ACC112 (cell line): ENCODE data around the gene S100PBP.
A peak's percentile ranks its signal among the peaks of the same experiment; 100 is the strongest.

ENCODE experiments used
- H2AFZ ChIP-seq: fragments of 200-600 bp; sonication (generic); one replicate; pipeline ENCODE4 v1.6.0; 2017; ENCODE audit warnings: antibody characterized with exemption, low read length; ENCODE audit not compliant: unreplicated experiment
- H3K27ac ChIP-seq: fragments of 200-600 bp; sonication (generic); 2 replicates; pipeline ENCODE4 v1.5.1; 2014; ENCODE audit warnings: low read depth, mild to moderate bottlenecking, antibody characterized with exemption, low read length, moderate library complexity
- H3K27me3 ChIP-seq: fragments of 200-600 bp; sonication (generic); 2 replicates; pipeline ENCODE4 v1.6.1; 2014; ENCODE audit warnings: mild to moderate bottlenecking, antibody characterized with exemption, low read length, moderate library complexity, mixed read lengths; ENCODE audit not compliant: insufficient read depth
- H3K36me3 ChIP-seq: fragments of 200-600 bp; sonication (generic); 2 replicates; pipeline ENCODE4 v1.6.1; 2016; ENCODE audit warnings: mild to moderate bottlenecking, antibody characterized with exemption, low read length, moderate library complexity, mixed read lengths; ENCODE audit not compliant: insufficient read depth
- H3K4me1 ChIP-seq: fragments of 200-600 bp; sonication (generic); one replicate; pipeline ENCODE4 v1.6.1; 2016; ENCODE audit warnings: low read length, mixed read lengths; ENCODE audit not compliant: insufficient read depth, unreplicated experiment, control insufficient read depth
- H3K4me3 ChIP-seq: fragments of 200-600 bp; sonication (generic); 2 replicates; pipeline ENCODE4 v1.5.1; 2014; ENCODE audit warnings: mild to moderate bottlenecking, low read depth, low read length
- H3K79me2 ChIP-seq: fragments of 200-600 bp; sonication (generic); one replicate; pipeline ENCODE4 v1.6.0; 2016; ENCODE audit warnings: low read length; ENCODE audit not compliant: control insufficient read depth, unreplicated experiment, insufficient read depth

Gene S100PBP

GRCh38 chr1:32870615-32871363, 53.3 kb downstream of the S100PBP start, which contains the start of gene FNDC5:
TSS of gene FNDC5 (minus strand) at chr1:32870912.
- peaks cover 22% of the 10 kb centered on the region for H3K27me3 ChIP-seq
- H3K4me1 ChIP-seq: no peaks in the 10 kb centered on the region
- H3K79me2 ChIP-seq: no peaks in the 10 kb centered on the region
- no peaks in the 10 kb centered on the region for H3K36me3 ChIP-seq
- peak within 1 kb of the TSS; percentile 64 for H3K4me3 ChIP-seq
- H3K27ac ChIP-seq: no peak within 1 kb of the TSS
- H2AFZ ChIP-seq: no peak within 1 kb of the TSS

GRCh38 chr1:32871364-32872191, 54.1 kb downstream of the S100PBP start:
- no peaks in the 10 kb centered on the region for H3K79me2 ChIP-seq
- no peak overlapping the region for H2AFZ ChIP-seq
- H3K27me3 ChIP-seq: peaks cover 22% of the 10 kb centered on the region
- H3K36me3 ChIP-seq: no peaks in the 10 kb centered on the region
- no peak overlapping the region for H3K27ac ChIP-seq
- peak overlapping the region; percentile 64 for H3K4me3 ChIP-seq
- H3K4me1 ChIP-seq: no peaks in the 10 kb centered on the region

- no peaks in the 10 kb centered on the region for H3K4me1 ChIP-seq
- no peak overlapping the region for H3K4me3 ChIP-seq
- no peaks in the 10 kb centered on the region for H3K79me2 ChIP-seq
- H3K36me3 ChIP-seq: no peaks in the 10 kb centered on the region
- no peak overlapping the region for H3K27ac ChIP-seq
- peaks cover 22% of the 10 kb centered on the region for H3K27me3 ChIP-seq
- no peak overlapping the region for H2AFZ ChIP-seq
Measured at GRCh38 chr1:32872192-32872460, 54.7 kb downstream of the S100PBP start.

- Histone ChIP-seq H3K4me1 (no peaks in the 10 kb centered on the region), H3K27ac (no peak overlapping the region), H3K27me3 (peaks cover 22% of the 10 kb centered on the region), H3K4me3 (no peak overlapping the region), H3K79me2 (no peaks in the 10 kb centered on the region), H2AFZ (no peak overlapping the region), H3K36me3 (no peaks in the 10 kb centered on the region)
Measured at GRCh38 chr1:32873484-32873883, 56.0 kb downstream of the S100PBP start.

- no peak overlapping the region for H3K4me3 ChIP-seq
Measured at GRCh38 chr1:32874860-32875752, 57.7 kb downstream of the S100PBP start.

GRCh38 chr1:32876341-32877210, 59.1 kb downstream of the S100PBP start:
- Histone ChIP-seq H3K79me2 (no peaks in the 10 kb centered on the region), H3K27ac (no peak overlapping the region), H3K4me1 (no peaks in the 10 kb centered on the region), H3K27me3 (peaks cover 6% of the 10 kb centered on the region), H3K36me3 (no peaks in the 10 kb centered on the region), H2AFZ (no peak overlapping the region), H3K4me3 (no peak overlapping the region)

More at GRCh38 chr1:32874860-32875752, 57.7 kb downstream of the S100PBP start:
- no peak overlapping the region for H2AFZ ChIP-seq
- H3K27ac ChIP-seq: no peak overlapping the region
- H3K27me3 ChIP-seq: peaks cover 17% of the 10 kb centered on the region
- no peaks in the 10 kb centered on the region for H3K4me1 ChIP-seq
- no peaks in the 10 kb centered on the region for H3K79me2 ChIP-seq
- no peaks in the 10 kb centered on the region for H3K36me3 ChIP-seq

GRCh38 chr1:32877211-32878110, 60.0 kb downstream of the S100PBP start:
- peaks cover 8% of the 10 kb centered on the region for H3K4me1 ChIP-seq
- no peaks in the 10 kb centered on the region for H3K36me3 ChIP-seq
- no peaks in the 10 kb centered on the region for H3K79me2 ChIP-seq
- no peak overlapping the region for H3K27ac ChIP-seq
- no peaks in the 10 kb centered on the region for H3K27me3 ChIP-seq
- no peak overlapping the region for H3K4me3 ChIP-seq
- no peak overlapping the region for H2AFZ ChIP-seq

- Histone ChIP-seq H3K4me3 (no peak overlapping the region), H3K4me1 (peaks cover 8% of the 10 kb centered on the region), H3K79me2 (no peaks in the 10 kb centered on the region), H3K27me3 (no peaks in the 10 kb centered on the region), H2AFZ (no peak overlapping the region), H3K27ac (no peak overlapping the region), H3K36me3 (no peaks in the 10 kb centered on the region)
Measured at GRCh38 chr1:32878183-32878582, 60.7 kb downstream of the S100PBP start.

GRCh38 chr1:32878637-32879041, 61.2 kb downstream of the S100PBP start:
- no peaks in the 10 kb centered on the region for H3K27me3 ChIP-seq
- no peak overlapping the region for H3K27ac ChIP-seq
- no peaks in the 10 kb centered on the region for H3K36me3 ChIP-seq
- H3K79me2 ChIP-seq: no peaks in the 10 kb centered on the region
- H3K4me1 ChIP-seq: peaks cover 8% of the 10 kb centered on the region
- H2AFZ ChIP-seq: no peak overlapping the region
- H3K4me3 ChIP-seq: no peak overlapping the region
